GM18505 (cell line): ENCODE measurements around the gene TLE5.

Experiments
- ATAC-seq: cut with Tn5 transposase; IDR thresholded peaks from one replicate; pipeline ENCODE4 v1.9.1; 2021; ENCODE audit not compliant: unreplicated experiment
- POLR2A ChIP-seq: IDR thresholded peaks from 4 replicates; pipeline ENCODE4 v1.6.1; 2011; ENCODE audit warnings: borderline replicate concordance; ENCODE audit not compliant: insufficient read depth, insufficient read length; ENCODE audit errors: extremely low read depth

TLE5 gene

DNA sequence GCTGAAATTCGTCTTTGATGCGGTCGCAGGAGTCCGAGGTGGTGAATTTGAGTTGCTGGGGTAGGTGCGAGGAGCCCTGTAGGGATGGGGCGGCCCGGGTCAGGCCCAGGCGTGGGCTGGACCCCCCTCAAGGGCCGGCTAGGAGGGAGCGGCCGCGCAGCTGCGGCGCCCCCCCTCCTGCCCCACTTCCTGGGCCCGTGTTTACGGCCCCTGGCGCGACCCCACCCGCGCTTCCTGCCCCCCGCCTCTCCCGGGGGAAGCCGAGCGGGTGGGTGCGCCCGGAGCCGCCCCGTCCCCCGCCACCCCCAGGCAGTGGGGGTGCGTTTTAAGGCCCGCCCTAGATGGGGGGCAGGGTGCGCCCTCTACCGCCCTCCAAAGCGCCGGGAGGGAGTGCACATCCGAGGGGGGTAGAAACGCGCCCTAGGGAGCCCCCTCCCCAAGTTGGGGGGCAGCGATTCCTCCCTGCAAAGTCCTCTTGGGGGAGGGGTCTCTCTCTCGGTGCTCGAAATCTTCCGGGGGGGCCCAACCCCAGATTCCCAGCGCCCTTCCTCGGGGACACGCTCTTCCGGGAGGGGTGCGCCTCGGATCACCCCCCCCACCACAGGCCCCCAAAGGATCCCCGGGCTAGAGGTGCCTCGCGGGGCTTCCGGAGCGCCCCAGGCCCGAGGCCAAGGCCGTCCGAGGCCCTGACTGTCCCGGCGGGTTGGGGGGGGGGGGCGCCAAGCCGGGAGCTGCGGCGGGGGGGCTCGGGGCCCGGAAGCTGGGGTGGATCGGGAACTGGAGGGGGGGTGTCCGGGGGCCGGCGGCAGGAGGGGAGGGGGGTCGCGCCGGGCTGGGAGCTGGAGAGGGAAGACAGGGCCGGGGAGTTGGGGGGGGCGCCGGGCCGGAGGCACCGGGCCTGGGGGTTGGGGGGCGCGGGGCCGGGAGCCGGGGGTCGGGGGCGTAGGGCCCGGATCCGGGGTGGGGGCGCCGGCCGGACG, 823 bp downstream of the TLE5 start:
- peak; percentile 43 for TF ChIP-seq POLR2A
- ATAC-seq, result no peak

DNA sequence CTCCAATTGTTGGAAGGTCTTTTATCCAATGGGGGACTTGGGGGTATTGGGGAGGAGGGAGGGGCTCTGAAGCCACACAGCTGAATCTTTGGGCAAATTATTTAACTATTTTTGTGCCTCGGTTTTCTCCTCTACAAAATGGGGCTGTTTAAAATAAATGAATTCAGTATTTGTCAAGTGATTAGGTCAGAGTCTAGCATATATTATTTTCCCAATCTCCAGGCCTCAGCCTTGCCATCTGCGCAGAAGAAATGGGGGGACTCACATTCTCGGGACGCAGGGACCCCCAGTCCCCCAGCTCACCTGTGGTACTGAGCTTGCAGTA, 1.5 kb downstream of the TLE5 start:
- ATAC-seq, result no peak
- no peak for TF ChIP-seq POLR2A

DNA sequence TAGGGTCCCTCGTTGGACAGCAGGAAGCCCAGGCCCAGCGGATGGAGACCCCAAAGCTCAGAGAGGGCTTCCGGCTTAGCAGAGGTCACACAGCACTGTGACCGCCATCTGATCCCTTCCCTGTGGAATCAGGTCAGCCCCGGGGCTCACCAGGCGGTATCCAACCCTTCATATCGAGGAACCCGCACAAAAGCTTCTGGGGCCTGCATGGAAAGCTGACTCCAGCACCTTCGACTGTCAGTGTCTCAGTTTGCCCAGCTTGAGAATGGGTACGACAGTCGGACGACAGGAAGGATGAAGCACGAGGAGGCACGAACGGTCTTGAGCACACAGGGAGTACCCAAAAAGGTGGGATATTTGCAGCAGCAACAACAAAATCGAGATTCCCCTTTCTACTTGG, 2.6 kb downstream of the TLE5 start:
- ATAC-seq, result no peak
- no peak for TF ChIP-seq POLR2A

DNA sequence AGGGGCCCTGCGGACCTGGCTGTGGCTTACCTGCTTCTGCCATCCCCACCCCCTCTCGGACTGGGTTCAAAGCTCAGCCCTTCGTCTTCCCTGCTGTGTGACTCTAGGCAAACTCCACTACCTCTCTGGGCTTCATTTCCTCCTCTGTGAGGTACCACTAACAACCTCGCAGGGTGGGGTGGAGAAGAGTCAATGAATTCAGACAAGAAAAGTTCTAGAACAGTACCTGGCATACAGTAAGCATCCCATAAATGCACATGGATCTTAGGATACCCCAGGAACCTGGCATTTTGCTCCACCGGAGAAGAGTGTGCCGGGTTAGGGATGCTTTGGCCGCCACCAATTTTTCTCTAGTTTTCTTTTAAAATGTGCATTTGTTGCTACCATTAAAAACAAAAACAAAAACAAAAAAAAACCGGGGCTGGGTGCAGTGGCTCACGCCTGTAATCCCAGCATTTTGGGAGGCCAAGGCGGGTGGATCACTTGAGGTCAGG, 3.4 kb downstream of the TLE5 start:
- TF ChIP-seq POLR2A, result no peak
- no peak for ATAC-seq

DNA sequence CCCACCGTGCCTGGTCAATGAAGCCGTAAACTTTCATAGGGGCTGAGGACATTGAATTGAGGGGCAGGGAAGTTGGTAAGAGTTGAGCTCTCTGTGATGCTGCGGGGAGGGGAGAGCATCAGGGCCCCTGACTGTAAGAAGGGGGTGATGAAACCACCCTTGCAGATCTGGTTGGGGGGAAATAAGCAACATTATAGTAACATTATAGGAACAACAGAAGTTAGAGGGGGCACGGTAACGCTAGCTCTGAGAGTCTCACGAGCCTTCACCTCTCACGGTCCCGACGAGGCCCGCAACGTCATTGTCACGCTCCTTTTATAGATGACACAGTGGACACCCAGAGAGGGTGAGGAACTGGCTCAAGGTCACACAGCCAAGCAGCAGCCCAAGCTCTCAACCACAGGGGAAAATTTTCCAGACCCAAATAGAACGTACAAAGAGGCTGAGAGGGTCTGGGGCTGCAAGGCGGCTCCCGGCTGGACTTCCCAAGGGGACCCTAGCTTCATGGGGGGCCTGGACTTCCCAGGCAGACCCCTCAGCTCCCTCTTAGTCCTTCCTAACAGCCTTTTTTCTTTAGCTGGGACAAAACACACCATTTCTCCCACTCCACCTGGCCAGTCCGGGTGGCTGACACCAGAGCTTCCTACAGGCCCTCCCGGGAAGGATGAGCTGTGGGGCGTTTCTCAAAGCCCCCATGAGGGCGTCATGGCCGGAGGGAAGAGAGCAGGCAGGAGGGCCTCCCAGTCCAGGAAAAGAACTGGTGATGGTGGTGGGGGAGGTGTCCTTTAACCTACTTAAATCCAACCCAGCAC, 4.1 kb downstream of the TLE5 start:
- ATAC-seq, result no peak
- peak; percentile 24 for TF ChIP-seq POLR2A

DNA sequence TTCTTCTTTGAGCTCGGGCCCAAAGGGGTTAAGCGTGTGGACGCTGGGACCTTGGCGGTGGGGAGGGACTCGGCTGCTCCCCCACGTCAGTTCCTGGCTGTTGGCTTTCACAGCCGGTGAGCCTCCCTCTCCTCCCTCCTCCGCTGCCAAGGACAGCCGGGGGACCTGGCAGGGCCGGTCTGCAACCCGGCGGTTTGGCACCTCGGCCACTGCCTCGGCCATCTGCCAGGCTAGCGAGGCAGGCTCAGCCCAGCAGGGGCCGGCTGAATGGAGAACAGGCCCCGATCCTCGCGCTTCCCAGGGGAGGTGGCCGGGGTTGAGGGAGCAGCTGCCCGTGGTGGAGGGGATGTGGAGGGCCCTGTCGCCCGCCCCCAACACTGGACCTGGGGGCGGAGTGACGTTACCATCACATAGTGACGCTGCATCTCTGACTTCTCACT, 5.0 kb downstream of the TLE5 start:
- TF ChIP-seq POLR2A, result no peak
- ATAC-seq, result no peak

DNA sequence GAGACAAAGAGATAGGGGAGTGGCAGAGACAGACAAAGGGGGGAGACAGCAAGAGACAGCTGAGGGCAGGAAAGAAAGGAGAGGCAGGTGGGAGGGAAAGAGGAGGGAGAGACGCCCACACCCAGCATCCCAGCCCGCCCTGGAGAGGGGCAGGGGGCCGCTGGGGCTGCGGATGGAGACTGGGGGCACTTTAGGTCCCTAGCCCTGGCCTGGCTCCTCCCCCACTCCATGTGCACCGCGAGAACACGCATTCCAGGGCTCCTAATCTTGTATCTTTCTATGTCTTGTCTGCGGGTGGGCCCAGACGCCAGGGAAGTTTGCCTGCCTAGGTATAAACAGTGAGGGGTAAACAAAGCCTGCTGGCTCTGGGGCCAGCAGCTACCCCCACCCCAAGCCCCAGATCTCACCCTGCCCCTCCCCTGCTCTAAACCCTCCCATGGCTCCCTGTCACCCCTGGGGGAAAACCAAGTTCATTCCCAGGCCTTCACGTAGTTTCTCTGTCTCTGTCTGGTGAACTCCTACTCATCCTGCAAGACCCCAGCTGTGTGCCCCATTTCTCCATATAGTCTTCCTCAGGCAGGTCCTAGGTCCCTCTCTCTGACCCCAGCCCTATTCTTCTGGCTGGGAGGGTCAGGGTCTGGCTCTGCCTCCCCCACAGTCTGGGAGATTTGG, 5.7 kb downstream of the TLE5 start:
- no peak for TF ChIP-seq POLR2A
- ATAC-seq, result no peak

DNA sequence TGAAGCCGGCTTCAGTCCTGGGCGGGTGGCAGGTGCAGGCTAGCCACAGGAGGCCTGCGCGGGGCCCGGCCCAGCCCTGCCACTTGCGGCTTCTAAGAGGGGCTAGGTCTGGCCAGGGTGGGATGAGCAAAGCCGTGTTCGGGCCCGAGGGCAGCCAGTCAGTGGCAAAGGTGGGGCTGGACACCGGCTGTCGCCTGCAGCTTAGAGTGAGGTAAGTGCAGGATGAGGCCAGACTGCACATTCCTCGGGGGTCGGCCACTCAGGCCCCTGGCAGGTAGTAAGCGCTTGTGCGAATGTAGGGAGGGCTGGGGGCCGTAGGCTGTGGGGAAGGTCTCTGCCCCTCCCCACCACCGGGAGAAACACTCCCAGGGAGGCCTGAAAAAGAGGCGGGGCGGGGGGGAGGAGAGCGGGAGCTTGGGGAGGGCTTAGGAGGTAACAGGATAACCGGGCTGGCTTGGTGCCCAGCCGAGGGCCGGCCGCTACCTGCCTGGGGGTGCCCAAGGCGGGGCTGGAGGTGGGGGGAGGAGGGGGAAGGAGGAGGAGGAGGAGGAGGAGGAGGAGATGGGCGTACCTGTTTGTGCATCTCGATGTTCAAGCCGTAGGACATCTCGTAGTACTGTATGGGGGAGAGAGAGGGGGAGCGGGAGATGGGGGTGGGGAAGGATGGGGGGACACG, 6.4 kb downstream of the TLE5 start:
- TF ChIP-seq POLR2A, result no peak
- ATAC-seq, result no peak

DNA sequence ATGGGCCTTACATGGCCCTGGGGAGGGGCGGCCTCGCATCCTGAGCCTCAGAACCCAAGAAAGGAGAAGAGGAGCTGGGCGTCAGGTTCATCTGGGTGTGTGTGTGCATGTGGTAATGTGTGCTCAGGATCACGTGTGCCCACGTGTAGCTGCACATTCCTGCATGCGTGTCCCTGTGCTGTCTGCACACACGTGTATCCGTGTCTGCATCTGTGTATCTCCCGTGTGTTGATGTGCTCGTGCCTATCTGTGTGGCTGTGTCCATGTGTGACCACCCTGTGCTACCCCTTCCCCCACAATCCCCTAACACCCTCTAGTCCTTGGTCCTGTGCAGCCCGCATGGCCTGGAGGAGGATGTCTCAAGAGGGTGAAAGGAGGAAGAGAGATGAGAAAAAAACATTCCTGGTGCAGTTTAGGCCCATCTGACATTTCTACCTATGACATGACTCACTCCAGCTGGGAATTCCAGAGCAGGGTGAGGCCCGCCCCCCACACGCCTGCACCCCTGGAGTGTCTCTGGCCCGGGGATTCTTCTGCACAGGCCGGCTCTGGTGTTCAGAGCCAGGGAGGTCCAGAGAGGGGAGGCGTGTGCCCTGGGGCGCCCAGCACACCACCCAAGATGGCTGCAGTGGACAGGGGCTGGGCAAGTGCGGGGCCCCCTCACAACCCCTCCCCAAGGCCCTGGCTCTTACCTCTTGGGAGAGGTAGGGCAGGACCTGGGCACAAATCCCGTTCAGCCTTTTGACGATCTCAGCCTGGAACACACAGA, 7.1 kb downstream of the TLE5 start:
- TF ChIP-seq POLR2A, result no peak
- ATAC-seq, result no peak

DNA sequence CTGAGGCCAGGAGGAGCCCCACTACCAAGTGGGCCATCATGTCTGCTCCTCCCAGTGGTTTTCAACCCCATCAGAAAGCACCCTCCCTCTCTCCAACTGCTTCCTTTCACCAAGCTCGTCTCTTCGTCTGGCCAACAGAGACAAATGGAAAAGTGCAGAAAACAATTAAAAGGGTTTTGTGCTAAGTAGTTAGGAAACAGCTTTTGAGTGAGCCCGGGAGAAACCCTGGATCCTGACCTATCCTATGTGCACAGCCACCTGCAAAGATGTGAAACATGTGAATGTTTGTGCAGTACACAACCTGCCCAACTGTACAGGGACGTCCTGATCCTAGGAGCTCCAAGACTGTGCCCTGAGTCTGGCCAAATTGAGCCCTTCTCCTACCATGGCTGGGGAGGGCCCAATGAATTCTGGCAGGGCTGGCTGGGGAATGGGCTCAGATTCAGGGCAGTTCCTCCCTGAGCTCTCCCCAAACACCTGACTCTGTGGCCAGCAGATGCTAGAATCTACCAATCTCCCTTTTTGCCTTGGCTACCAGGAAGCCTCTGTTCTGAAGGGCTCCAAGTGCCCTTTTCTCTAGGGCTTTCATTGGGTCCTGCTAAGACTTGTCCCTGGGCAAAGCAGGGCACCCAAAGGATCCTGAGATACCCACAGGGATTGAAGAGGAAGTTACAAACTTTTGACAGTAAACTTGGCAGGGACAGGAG, 7.9 kb downstream of the TLE5 start:
- ATAC-seq, result no peak
- no peak for TF ChIP-seq POLR2A

DNA sequence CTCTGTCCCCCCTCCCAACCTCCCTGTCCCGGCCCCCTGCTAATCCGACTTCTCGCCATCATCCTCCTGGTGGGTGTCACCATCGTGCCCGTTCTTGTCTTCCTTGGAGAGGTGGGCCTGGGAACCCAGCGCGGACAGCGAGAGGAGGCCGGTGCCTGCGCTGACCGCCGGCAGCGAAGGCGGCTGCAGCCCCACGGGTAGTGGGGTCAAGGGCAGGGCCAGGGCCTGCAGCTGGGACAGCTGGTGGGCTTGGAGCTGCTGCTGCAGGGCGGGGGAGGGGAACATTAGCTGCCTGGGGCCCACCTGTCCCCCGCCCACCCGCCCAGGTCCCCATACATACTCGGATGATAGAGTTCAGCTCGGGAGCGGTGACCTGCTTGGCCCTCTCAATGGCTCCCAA, 8.5 kb downstream of the TLE5 start:
- TF ChIP-seq POLR2A, result no peak
- no peak for ATAC-seq
